ENCODE data around the gene IFNG-AS1. TPM values are rescaled to one million over a fixed set of nuclear protein-coding genes. Genes with fewer than 3 reads are reported as not detected.

IFNG-AS1 gene
- total RNA-seq, result not detected

- Histone ChIP-seq H3K27me3 (no peaks in the 10 kb centered on the region), H3K4me1 (no peaks in the 10 kb centered on the region), H3K4me3 (no peak within 1 kb of the TSS), H3K36me3 (no peaks in the 10 kb centered on the region), H3K9me3 (no peaks in the 10 kb centered on the region), H3K27ac (no peak within 1 kb of the TSS)
- DNase-seq (no peak), ATAC-seq (no peak)
- TF ChIP-seq POLR2A (IDR thresholded peaks at IDR 0.05) (no peak), CTCF (IDR thresholded peaks at IDR 0.05 in 4 of 5, conservative IDR thresholded peaks at IDR 0.05 in 1 of 5) (no peak)
- in situ Hi-C loops (cut with MboI; ENCODE audit: low sequenced_read_pairs in 4 of 4) (no loop called here), intact Hi-C loops (cut with DNase I; ENCODE audit: low total_unique reads) (no loop called here)
These were observed at the start of gene IFNG-AS1 for GRCh38 chr12:67989184-67989920. TSS of gene IFNG-AS1 (plus strand) at chr12:67989447.

GRCh38 chr12:67939611-67940010, 49.6 kb upstream of the IFNG-AS1 start:
- Histone ChIP-seq H3K27ac (peak overlapping the region; percentile 9 to 64 (median 51)), H3K4me1 (peaks cover 27 to 38% of the 10 kb centered on the region in 2 donors), H3K4me3 (no peak overlapping the region), H3K9me3 (no peaks in the 10 kb centered on the region), H3K27me3 (no peaks in the 10 kb centered on the region), H3K36me3 (no peaks in the 10 kb centered on the region)
- in situ Hi-C loops (cut with MboI; ENCODE audit: low sequenced_read_pairs in 4 of 4) (loop anchor here (5.0 to 25.0 kb wide), 6 partner anchors 277 to 582 kb away; no protein-coding TSS in a partner anchor), intact Hi-C loops (cut with DNase I; ENCODE audit: low total_unique reads) (loop anchor here (5.0 to 10.0 kb wide), 4 partner anchors 47 to 497 kb away; no protein-coding TSS in a partner anchor)
- ATAC-seq, result peak; percentile 35 to 40
- TF ChIP-seq POLR2A (IDR thresholded peaks at IDR 0.05) (no peak), CTCF (IDR thresholded peaks at IDR 0.05 in 4 of 5, conservative IDR thresholded peaks at IDR 0.05 in 1 of 5) (no peak)
- DNase-seq, result no peak

GRCh38 chr12:67940780-67941243, 48.4 kb upstream of the IFNG-AS1 start:
- no peaks in the 10 kb centered on the region for H3K27me3 ChIP-seq

GRCh38 chr12:67942724-67943123, 46.5 kb upstream of the IFNG-AS1 start:
- Histone ChIP-seq H3K9me3 (no peaks in the 10 kb centered on the region), H3K36me3 (no peaks in the 10 kb centered on the region), H3K27ac (peak overlapping the region; percentile 30 to 54 (median 44)), H3K4me3 (no peak overlapping the region), H3K27me3 (no peaks in the 10 kb centered on the region), H3K4me1 (peaks cover 27 to 38% of the 10 kb centered on the region in 2 donors)
- DNase-seq (no peak), ATAC-seq (no peak)
- in situ Hi-C loops (cut with MboI; ENCODE audit: low sequenced_read_pairs in 4 of 4), result loop anchor here (5.0 to 25.0 kb wide), 5 partner anchors 280 to 585 kb away; no protein-coding TSS in a partner anchor
- intact Hi-C loops (cut with DNase I; ENCODE audit: low total_unique reads), result loop anchor here (1.0 to 10.0 kb wide), 6 partner anchors 50 to 586 kb away; partner anchors contain the start of gene DYRK2
- TF ChIP-seq CTCF (IDR thresholded peaks at IDR 0.05 in 4 of 5, conservative IDR thresholded peaks at IDR 0.05 in 1 of 5) (no peak), POLR2A (IDR thresholded peaks at IDR 0.05) (no peak)

More at GRCh38 chr12:67940780-67941243, 48.4 kb upstream of the IFNG-AS1 start:
- no peak for DNase-seq
- no peaks in the 10 kb centered on the region for H3K9me3 ChIP-seq
- in situ Hi-C loops (cut with MboI; ENCODE audit: low sequenced_read_pairs in 4 of 4) (loop anchor here (5.0 to 25.0 kb wide), 5 partner anchors 279 to 584 kb away; no protein-coding TSS in a partner anchor), intact Hi-C loops (cut with DNase I; ENCODE audit: low total_unique reads) (loop anchor here (5.0 to 10.0 kb wide), 4 partner anchors 49 to 499 kb away; no protein-coding TSS in a partner anchor)
- ATAC-seq, result peak; percentile 86 to 89
- H3K27ac ChIP-seq, result peak overlapping the region; percentile 45 to 64 (median 56)
- H3K4me3 ChIP-seq, result no peak overlapping the region
- no peaks in the 10 kb centered on the region for H3K36me3 ChIP-seq
- peaks cover 27 to 38% of the 10 kb centered on the region in 2 donors for H3K4me1 ChIP-seq
- TF ChIP-seq CTCF (IDR thresholded peaks at IDR 0.05 in 4 of 5, conservative IDR thresholded peaks at IDR 0.05 in 1 of 5), result no peak
- TF ChIP-seq POLR2A (IDR thresholded peaks at IDR 0.05), result no peak
